Purkinje cell (primary cell): ENCODE data around the gene KCTD1. TPM values are rescaled to one million over a fixed set of nuclear protein-coding genes. Genes with fewer than 3 reads are reported as not detected.

Experiments used
- polyA plus RNA-seq: library from polyadenylated mRNA; unstranded; fragments of >200 nt; fragmentation: Nextera tagmentation; gene quantifications from 2 replicates; pipeline ENCODE4 v1.2.1, GENCODE V29; 2014

KCTD1 gene
- polyA plus RNA-seq: 196 and 216 TPM in 2 replicates

DNA sequence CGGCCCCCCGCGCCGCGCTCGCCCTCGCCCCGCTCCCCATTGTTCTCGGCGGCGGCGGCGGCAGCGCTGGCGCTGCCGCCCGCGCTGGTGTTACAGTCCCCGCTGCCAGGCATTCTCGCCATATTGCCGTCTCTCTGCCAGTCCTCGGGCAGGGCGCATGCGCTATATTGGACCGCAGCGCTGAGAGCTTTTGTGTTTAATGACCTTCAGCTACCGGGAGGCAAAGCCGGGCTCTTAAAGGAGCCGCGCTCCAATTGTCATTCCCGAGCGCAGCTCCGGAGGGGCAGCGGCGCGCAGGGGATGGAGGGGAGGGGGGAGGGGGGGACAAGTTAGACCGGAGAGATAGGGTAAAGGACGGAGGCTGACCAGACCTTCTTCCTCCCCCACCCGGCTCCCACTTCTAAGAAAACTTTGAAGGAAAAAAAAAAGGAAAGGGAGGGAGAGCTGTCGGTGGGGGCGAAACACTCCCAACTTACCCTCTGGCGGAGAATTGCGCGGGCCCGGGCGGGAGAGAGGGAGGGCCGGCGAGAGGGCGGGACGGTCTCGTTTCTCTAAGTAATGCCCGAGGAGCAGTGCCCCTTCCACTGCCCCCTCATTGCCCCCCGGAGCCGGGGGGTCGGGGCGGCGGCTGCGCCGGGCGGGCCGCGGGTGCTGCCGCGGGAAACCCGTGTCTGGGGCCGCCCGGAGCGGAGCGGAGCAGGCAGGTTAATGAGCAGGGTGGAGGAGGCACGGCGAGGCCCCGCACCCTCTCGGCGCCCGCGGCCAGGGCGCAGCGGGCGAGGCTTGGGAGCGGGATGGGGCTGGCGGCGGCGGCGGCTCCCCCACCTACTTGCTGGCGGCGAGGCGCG is at the start of gene KCTD1:
KCTD1 (minus strand) TSS at position 139 of the 848 bp plus-strand sequence; CDS start at position 122, 17 bp downstream.

